Activated T-helper 17 cell treated with anti-CD3 and anti-CD28 coated beads, Interleukin-2, amount 50 U/mL, for 72 hours (primary cell): ENCODE results near the gene MAN2B2. TPM values are rescaled to one million over a fixed set of nuclear protein-coding genes. Genes with fewer than 3 reads are reported as not detected.

Experiments used
- ATAC-seq: fragments of 150-1000 bp; cut with Tn5 transposase; replicated peaks from 2 replicates; pipeline ENCODE4 v1.10.0; 2021; ENCODE audit warnings: mild to moderate bottlenecking, moderate library complexity
- H3K27ac Mint-ChIP-seq: one replicate; pipeline ENCODE4 v1.8.0; 2022; ENCODE audit warnings: mixed read lengths
- H3K27me3 Mint-ChIP-seq: one replicate; pipeline ENCODE4 v1.8.0; 2022; ENCODE audit warnings: mixed read lengths
- H3K36me3 Mint-ChIP-seq: one replicate; pipeline ENCODE4 v1.8.0; 2022; ENCODE audit warnings: low read depth, mild to moderate bottlenecking, mixed read lengths
- H3K4me1 Mint-ChIP-seq: one replicate; pipeline ENCODE4 v1.8.0; 2022; ENCODE audit warnings: mixed read lengths
- H3K4me3 Mint-ChIP-seq: one replicate; pipeline ENCODE4 v1.8.0; 2022; ENCODE audit warnings: mild to moderate bottlenecking, mixed read lengths
- H3K9me3 Mint-ChIP-seq: one replicate; pipeline ENCODE4 v1.8.0; 2022; ENCODE audit warnings: mixed read lengths
- total RNA-seq, 2 donors: library from RNA; stranded (reverse); gene quantifications; one replicate each; pipeline ENCODE4 v1.2.3, GENCODE V29; 2022

The MAN2B2 gene
- total RNA-seq, 2 donors from 2014 or later: 19.5 to 20.3 TPM

GRCh38 chr4:6605114-6605513 lies 30.1 kb downstream of the MAN2B2 start:
- no peak for ATAC-seq
- no peaks in the 10 kb centered on the region for H3K4me1 Mint-ChIP-seq
- no peaks in the 10 kb centered on the region for H3K9me3 Mint-ChIP-seq
- no peak overlapping the region for H3K4me3 Mint-ChIP-seq
- no peaks in the 10 kb centered on the region for H3K27me3 Mint-ChIP-seq
- H3K36me3 Mint-ChIP-seq: peaks cover 89% of the 10 kb centered on the region
- H3K27ac Mint-ChIP-seq: peak overlapping the region; percentile 31

GRCh38 chr4:6605605-6606004 lies 30.6 kb downstream of the MAN2B2 start:
- H3K27me3 Mint-ChIP-seq: no peaks in the 10 kb centered on the region
- H3K9me3 Mint-ChIP-seq: no peaks in the 10 kb centered on the region
- H3K4me1 Mint-ChIP-seq: no peaks in the 10 kb centered on the region
- ATAC-seq: no peak
- peak overlapping the region; percentile 31 for H3K27ac Mint-ChIP-seq
- H3K36me3 Mint-ChIP-seq: peaks cover 93% of the 10 kb centered on the region
- H3K4me3 Mint-ChIP-seq: no peak overlapping the region

GRCh38 chr4:6606465-6607235 lies 31.7 kb downstream of the MAN2B2 start:
- no peak for ATAC-seq
- Mint-ChIP-seq H3K9me3 (no peaks in the 10 kb centered on the region), H3K27me3 (no peaks in the 10 kb centered on the region), H3K4me1 (no peaks in the 10 kb centered on the region), H3K27ac (no peak overlapping the region), H3K4me3 (no peak overlapping the region), H3K36me3 (peaks cover 97% of the 10 kb centered on the region)

- Mint-ChIP-seq H3K27ac (peak overlapping the region; percentile 44), H3K36me3 (peaks cover 96% of the 10 kb centered on the region), H3K27me3 (no peaks in the 10 kb centered on the region), H3K9me3 (no peaks in the 10 kb centered on the region), H3K4me1 (no peaks in the 10 kb centered on the region), H3K4me3 (no peak overlapping the region)
- ATAC-seq: no peak
These were observed 32.5 kb downstream of the MAN2B2 start for GRCh38 chr4:6607368-6608055.

- H3K27ac Mint-ChIP-seq: no peak overlapping the region
- H3K36me3 Mint-ChIP-seq: peaks cover 82% of the 10 kb centered on the region
- H3K27me3 Mint-ChIP-seq: no peaks in the 10 kb centered on the region
- no peak overlapping the region for H3K4me3 Mint-ChIP-seq
- ATAC-seq: no peak
- no peaks in the 10 kb centered on the region for H3K9me3 Mint-ChIP-seq
- H3K4me1 Mint-ChIP-seq: no peaks in the 10 kb centered on the region
These were observed 33.9 kb downstream of the MAN2B2 start for GRCh38 chr4:6608758-6609414.

GRCh38 chr4:6609415-6610079 lies 34.6 kb downstream of the MAN2B2 start:
- no peaks in the 10 kb centered on the region for H3K4me1 Mint-ChIP-seq
- no peaks in the 10 kb centered on the region for H3K27me3 Mint-ChIP-seq
- ATAC-seq: no peak
- H3K27ac Mint-ChIP-seq: no peak overlapping the region
- no peak overlapping the region for H3K4me3 Mint-ChIP-seq
- H3K9me3 Mint-ChIP-seq: no peaks in the 10 kb centered on the region
- peaks cover 78% of the 10 kb centered on the region for H3K36me3 Mint-ChIP-seq

GRCh38 chr4:6610856-6611430 lies 36.0 kb downstream of the MAN2B2 start:
- Mint-ChIP-seq H3K27me3 (no peaks in the 10 kb centered on the region), H3K4me1 (no peaks in the 10 kb centered on the region), H3K27ac (no peak overlapping the region), H3K4me3 (no peak overlapping the region), H3K9me3 (no peaks in the 10 kb centered on the region), H3K36me3 (peaks cover 78% of the 10 kb centered on the region)
- ATAC-seq: no peak

- Mint-ChIP-seq H3K4me3 (no peak overlapping the region), H3K9me3 (no peaks in the 10 kb centered on the region), H3K4me1 (no peaks in the 10 kb centered on the region), H3K27me3 (no peaks in the 10 kb centered on the region), H3K36me3 (peaks cover 78% of the 10 kb centered on the region), H3K27ac (no peak overlapping the region)
- no peak for ATAC-seq
These were observed 38.1 kb downstream of the MAN2B2 start for GRCh38 chr4:6612961-6613675.

GRCh38 chr4:6613676-6614651 lies 39.0 kb downstream of the MAN2B2 start:
- no peaks in the 10 kb centered on the region for H3K4me1 Mint-ChIP-seq
- no peak overlapping the region for H3K4me3 Mint-ChIP-seq
- H3K36me3 Mint-ChIP-seq: peaks cover 78% of the 10 kb centered on the region
- ATAC-seq: no peak
- no peaks in the 10 kb centered on the region for H3K27me3 Mint-ChIP-seq
- no peaks in the 10 kb centered on the region for H3K9me3 Mint-ChIP-seq
- no peak overlapping the region for H3K27ac Mint-ChIP-seq

GRCh38 chr4:6614701-6615230 lies 39.8 kb downstream of the MAN2B2 start:
- Mint-ChIP-seq H3K36me3 (peaks cover 70% of the 10 kb centered on the region), H3K9me3 (no peaks in the 10 kb centered on the region), H3K4me3 (no peak overlapping the region), H3K27me3 (no peaks in the 10 kb centered on the region), H3K4me1 (no peaks in the 10 kb centered on the region), H3K27ac (no peak overlapping the region)
- ATAC-seq: no peak

- H3K27ac Mint-ChIP-seq: peak overlapping the region; percentile 21
- ATAC-seq: no peak
- no peak overlapping the region for H3K4me3 Mint-ChIP-seq
- H3K27me3 Mint-ChIP-seq: no peaks in the 10 kb centered on the region
- peaks cover 64% of the 10 kb centered on the region for H3K36me3 Mint-ChIP-seq
- H3K4me1 Mint-ChIP-seq: no peaks in the 10 kb centered on the region
- no peaks in the 10 kb centered on the region for H3K9me3 Mint-ChIP-seq
These were observed 41.4 kb downstream of the MAN2B2 start for GRCh38 chr4:6616087-6616995.

- H3K27me3 Mint-ChIP-seq: no peaks in the 10 kb centered on the region
- peak overlapping the region; percentile 21 for H3K27ac Mint-ChIP-seq
- H3K4me3 Mint-ChIP-seq: no peak overlapping the region
- no peak for ATAC-seq
- H3K4me1 Mint-ChIP-seq: no peaks in the 10 kb centered on the region
- H3K9me3 Mint-ChIP-seq: no peaks in the 10 kb centered on the region
- H3K36me3 Mint-ChIP-seq: peaks cover 55% of the 10 kb centered on the region
These were observed 42.3 kb downstream of the MAN2B2 start for GRCh38 chr4:6617246-6617645.
